HFF-Myc (cell line): ENCODE data around the gene ARHGEF28.
A peak's percentile ranks its signal among the peaks of the same experiment; 100 is the strongest.

Source experiments
- DNase-seq: peaks from one replicate; pipeline ENCODE4 v3.0.0-alpha.2; 2011; ENCODE audit warnings: low read depth; ENCODE audit errors: extremely low read depth
- H3K4me3 ChIP-seq: replicated peaks from 2 replicates; pipeline ENCODE4 v1.5.1; 2011; ENCODE audit warnings: low read depth, mild to moderate bottlenecking, control low read depth, low read length
- TF ChIP-seq, protein P1 (sequence below): IDR thresholded peaks from 2 replicates; pipeline ENCODE4 v1.5.1; 2012; ENCODE audit warnings: mild to moderate bottlenecking, low read depth, low read length, control low read depth; ENCODE audit errors: missing control alignments

Gene ARHGEF28

DNA sequence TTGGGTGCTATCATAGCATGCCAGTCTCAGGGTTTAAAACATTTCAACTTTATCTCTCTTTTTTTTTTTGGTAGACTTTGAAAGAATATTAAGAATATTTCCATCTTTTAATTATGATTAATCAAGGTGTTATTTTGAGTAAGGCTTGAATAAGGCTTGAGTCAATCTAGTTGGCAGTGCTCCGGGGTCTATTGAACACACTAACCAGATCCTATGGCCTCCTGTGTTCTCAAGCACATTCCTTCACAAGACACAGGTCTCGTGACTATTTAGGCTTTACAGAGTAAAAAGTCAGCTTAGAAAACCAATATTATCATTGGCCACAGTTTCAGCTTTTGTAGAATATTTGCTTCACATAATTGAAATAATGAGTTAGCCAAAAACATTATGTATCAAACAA lies 151.2 kb downstream of the ARHGEF28 start:
- TF ChIP-seq, protein P1, sequence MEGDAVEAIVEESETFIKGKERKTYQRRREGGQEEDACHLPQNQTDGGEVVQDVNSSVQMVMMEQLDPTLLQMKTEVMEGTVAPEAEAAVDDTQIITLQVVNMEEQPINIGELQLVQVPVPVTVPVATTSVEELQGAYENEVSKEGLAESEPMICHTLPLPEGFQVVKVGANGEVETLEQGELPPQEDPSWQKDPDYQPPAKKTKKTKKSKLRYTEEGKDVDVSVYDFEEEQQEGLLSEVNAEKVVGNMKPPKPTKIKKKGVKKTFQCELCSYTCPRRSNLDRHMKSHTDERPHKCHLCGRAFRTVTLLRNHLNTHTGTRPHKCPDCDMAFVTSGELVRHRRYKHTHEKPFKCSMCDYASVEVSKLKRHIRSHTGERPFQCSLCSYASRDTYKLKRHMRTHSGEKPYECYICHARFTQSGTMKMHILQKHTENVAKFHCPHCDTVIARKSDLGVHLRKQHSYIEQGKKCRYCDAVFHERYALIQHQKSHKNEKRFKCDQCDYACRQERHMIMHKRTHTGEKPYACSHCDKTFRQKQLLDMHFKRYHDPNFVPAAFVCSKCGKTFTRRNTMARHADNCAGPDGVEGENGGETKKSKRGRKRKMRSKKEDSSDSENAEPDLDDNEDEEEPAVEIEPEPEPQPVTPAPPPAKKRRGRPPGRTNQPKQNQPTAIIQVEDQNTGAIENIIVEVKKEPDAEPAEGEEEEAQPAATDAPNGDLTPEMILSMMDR: no peak
- DNase-seq: no peak
- H3K4me3 ChIP-seq: no peak overlapping the region

DNA sequence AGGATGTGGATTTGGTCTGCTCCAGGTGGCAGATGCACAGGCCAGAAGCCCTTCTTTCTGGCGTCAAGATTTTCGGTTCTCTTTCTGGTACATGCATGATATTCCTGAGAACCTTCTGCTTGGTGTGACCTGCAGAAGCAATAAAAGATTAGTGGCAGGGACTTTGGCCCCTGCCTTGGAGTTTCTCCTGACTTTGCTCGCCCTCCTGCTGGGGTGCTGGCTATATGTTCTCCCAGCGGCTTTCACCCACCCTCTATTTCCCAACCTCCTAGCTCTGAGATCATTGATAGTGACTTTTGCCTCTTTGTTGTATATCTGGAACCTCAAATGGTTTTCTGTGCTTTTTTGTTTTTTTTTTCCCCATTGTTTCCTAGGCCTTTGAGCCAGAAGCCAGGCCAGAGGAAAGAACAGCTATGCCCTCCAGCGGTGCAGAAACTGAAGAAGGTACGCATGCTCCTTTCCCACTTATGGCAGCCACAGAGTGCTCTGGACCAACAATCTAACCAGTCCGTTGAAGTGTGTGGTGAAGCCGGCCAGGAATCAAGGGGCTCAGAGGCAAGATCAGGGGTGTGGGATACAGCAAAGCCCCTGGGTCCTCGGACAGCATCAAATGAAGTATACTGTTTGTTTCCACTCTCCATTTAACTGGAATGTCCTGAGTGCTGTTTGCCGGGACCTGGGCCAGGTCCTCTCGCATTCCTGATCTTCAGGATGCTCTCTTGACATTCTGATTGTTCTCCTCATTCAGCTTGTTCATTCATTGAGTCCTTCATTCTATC lies 154.5 kb downstream of the ARHGEF28 start:
- DNase-seq: no peak

DNA sequence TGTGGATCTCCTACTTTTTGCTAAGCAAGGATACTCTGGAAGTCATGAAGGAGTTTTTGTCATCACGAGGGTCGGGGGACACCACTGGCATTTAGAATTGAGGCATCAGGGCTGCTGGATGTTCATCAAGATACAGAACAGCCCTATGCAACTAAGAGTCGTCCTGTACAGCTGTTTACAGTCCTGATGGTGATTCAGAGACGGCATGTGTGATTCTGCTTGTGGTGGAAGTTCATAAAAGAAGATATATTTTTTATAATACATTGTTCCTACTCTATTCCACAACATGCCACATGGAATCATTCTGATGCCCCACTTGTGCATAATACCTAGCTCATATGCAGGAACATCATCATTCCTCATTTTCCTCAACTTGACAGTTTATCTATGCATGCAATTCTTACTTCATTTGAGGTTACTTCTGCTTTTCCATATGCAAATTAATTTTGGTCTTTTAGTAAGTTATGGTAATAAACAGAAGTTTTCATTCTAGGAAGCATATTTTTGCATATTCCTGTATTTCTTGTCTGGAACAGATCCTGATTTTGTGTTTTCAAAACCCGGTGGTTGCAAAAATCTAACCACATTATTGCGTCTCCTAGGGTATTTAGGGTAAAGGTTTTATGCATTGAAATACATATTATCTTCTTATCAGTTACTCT lies 155.2 kb downstream of the ARHGEF28 start:
- no peak overlapping the region for H3K4me3 ChIP-seq
- no peak for DNase-seq
- TF ChIP-seq, protein P1: no peak

More for the DNA sequence above, 154.5 kb downstream of the ARHGEF28 start:
- TF ChIP-seq, protein P1: no peak
- no peak overlapping the region for H3K4me3 ChIP-seq

DNA sequence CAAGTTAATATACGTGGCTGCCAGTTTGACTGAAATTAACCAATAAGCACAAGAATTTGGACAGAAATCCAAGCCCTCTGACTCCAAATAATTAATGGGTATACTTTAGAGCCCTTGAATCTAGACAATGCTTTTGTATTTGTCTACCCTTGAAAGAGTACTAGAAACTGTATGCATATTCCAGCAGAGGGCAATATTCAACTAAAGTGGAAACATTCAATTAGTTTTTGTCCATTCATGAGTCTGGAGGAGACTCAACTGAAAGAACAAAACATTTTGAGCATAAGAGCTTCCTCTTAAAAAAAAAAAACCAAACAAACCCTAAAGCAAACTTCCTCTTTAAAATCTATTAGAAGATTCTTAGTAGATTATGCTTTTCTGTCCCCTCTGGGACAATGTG lies 157.8 kb downstream of the ARHGEF28 start:
- TF ChIP-seq, protein P1: peak; percentile 16
- DNase-seq: no peak
- H3K4me3 ChIP-seq: no peak overlapping the region

DNA sequence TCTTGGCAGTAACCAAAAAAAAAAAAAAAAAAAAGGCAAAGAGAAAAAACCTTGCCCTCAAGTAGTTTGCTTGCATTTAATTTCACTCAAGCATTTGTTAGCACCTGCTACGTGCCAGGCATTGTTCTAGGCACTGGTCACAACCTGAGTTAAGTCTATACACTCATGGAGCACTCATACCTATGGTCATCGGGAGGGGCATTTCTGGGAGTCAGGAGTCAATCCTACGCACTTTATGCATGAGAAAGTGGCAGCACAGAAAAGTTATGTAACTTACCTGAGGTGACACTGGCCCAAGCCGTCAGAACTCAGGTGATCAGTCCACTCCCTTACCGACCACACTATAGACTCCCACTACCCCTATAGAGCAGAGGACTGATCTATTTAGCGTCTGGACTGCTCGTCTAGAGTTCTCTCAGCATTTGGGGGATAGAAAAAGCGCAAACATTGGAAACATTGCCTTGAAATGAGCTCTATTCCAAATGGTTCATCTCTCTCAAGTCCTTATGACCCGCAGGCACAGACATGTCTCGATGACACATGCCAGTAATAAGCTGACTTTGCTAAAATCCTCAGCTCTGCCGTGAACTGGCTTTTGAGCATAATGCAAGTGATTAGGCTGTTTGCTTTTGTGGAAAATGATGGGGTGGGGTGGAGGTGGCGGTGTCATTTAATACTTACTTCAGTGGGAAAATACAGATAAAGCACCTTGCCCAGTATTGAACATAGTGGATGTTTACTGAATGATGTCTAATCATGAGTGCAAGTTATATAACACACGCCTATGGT lies 160.2 kb downstream of the ARHGEF28 start:
- H3K4me3 ChIP-seq: no peak overlapping the region
- TF ChIP-seq, protein P1: no peak
- no peak for DNase-seq

DNA sequence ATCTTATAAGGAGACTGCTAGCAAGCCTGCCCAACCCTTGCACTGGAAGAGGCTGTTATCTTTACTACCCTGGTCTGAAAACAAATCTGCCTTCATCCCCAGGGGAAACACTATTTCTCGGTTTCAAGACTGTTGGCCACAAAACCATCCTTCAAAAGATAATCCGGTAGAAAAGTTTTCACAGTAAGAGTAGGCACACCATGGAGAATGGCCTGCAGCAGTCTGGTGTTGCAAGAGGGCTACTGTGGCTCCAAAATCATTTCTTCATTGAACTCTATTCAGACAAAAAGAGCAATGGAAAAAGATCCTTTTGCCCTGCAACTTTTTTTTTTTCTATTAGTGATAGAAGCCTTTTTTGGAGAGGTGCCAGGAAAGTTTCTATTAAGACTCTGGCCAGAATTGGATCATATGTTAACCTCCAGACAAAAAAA lies 163.9 kb downstream of the ARHGEF28 start:
- no peak for DNase-seq

More for the DNA sequence above, 163.9 kb downstream of the ARHGEF28 start:
- TF ChIP-seq, protein P1: no peak
- no peak overlapping the region for H3K4me3 ChIP-seq
